Measurements from ENCODE around the gene MAPK9.

DNA sequence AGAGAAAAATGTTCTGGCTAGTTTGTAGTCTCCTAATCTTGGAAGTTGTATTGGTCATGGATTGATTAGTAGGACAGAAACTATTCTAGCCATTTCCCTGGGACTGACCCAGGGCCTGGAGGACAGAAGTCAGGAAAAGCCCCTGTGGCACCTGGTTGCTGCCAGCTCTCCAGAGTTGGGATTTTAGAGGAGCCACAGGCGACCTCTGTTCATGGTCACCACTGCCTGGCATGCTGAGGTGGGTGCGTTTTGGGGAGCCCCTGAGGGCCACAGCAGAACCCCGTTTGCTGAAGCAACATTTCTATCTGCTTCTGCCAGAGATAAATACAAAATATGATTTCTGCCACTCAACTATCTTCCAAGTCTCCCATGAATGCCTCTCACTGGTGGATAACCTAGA lies 7.6 kb upstream of the MAPK9 start:
- TF ChIP-seq, protein P1, sequence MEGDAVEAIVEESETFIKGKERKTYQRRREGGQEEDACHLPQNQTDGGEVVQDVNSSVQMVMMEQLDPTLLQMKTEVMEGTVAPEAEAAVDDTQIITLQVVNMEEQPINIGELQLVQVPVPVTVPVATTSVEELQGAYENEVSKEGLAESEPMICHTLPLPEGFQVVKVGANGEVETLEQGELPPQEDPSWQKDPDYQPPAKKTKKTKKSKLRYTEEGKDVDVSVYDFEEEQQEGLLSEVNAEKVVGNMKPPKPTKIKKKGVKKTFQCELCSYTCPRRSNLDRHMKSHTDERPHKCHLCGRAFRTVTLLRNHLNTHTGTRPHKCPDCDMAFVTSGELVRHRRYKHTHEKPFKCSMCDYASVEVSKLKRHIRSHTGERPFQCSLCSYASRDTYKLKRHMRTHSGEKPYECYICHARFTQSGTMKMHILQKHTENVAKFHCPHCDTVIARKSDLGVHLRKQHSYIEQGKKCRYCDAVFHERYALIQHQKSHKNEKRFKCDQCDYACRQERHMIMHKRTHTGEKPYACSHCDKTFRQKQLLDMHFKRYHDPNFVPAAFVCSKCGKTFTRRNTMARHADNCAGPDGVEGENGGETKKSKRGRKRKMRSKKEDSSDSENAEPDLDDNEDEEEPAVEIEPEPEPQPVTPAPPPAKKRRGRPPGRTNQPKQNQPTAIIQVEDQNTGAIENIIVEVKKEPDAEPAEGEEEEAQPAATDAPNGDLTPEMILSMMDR (IDR thresholded peaks at IDR 0.05), result no peak
- TF ChIP-seq EP300 (IDR thresholded peaks at IDR 0.05) (no peak), POLR2AphosphoS5 (IDR thresholded peaks at IDR 0.05) (no peak)

Measured in suprapubic skin (tissue), 4 donors.